KMS-11 (cell line): ENCODE data around the gene PIEZO2.
A peak's percentile ranks its signal among the peaks of the same experiment; 100 is the strongest.

Experiments used
- H2AFZ ChIP-seq: fragments of 200-600 bp; sonication (generic); 2 replicates; pipeline ENCODE4 v1.6.1; 2016; ENCODE audit warnings: antibody characterized with exemption, mixed run types, low read depth
- H3K27ac ChIP-seq: fragments of 200-600 bp; sonication (generic); 2 replicates; pipeline ENCODE4 v1.6.1; 2016; ENCODE audit warnings: mild to moderate bottlenecking, mixed run types
- H3K27me3 ChIP-seq: fragments of 200-600 bp; sonication (generic); 2 replicates; pipeline ENCODE4 v1.6.1; 2017; ENCODE audit warnings: mild to moderate bottlenecking, low read depth, mixed run types, moderate library complexity; ENCODE audit not compliant: insufficient read depth
- H3K36me3 ChIP-seq: fragments of 200-600 bp; sonication (generic); 2 replicates; pipeline ENCODE4 v1.6.1; 2017; ENCODE audit warnings: mild to moderate bottlenecking, mixed run types; ENCODE audit not compliant: insufficient read depth
- H3K4me1 ChIP-seq: fragments of 200-600 bp; sonication (generic); 2 replicates; pipeline ENCODE4 v1.6.1; 2016; ENCODE audit warnings: mild to moderate bottlenecking, low read depth, mixed run types; ENCODE audit not compliant: poor library complexity, severe bottlenecking
- H3K4me2 ChIP-seq: fragments of 200-600 bp; sonication (generic); 2 replicates; pipeline ENCODE4 v1.7.0; 2016; ENCODE audit warnings: mild to moderate bottlenecking, mixed run types
- H3K4me3 ChIP-seq: fragments of 200-600 bp; sonication (generic); IDR thresholded peaks from 2 replicates; pipeline ENCODE4 v1.6.1; 2017; ENCODE audit warnings: low read depth, low read length, mixed read lengths; ENCODE audit not compliant: insufficient read depth
- H3K79me2 ChIP-seq: fragments of 200-600 bp; sonication (generic); 2 replicates; pipeline ENCODE4 v1.6.1; 2016; ENCODE audit warnings: low read depth, mixed run types; ENCODE audit not compliant: insufficient read depth
- H3K9ac ChIP-seq: fragments of 200-600 bp; sonication (generic); 2 replicates; pipeline ENCODE4 v1.6.1; 2016; ENCODE audit warnings: mild to moderate bottlenecking, mixed run types
- H4K20me1 ChIP-seq: fragments of 200-600 bp; sonication (generic); 2 replicates; pipeline ENCODE4 v1.6.1; 2016; ENCODE audit warnings: mild to moderate bottlenecking, mixed run types; ENCODE audit not compliant: insufficient read depth
- TF ChIP-seq, protein P1 (sequence below): fragments of 200-600 bp; sonication (generic); conservative IDR thresholded peaks from 2 replicates; pipeline ENCODE4 v1.6.1; 2017; ENCODE audit warnings: low read depth, mild to moderate bottlenecking, antibody characterized with exemption, low read length, moderate library complexity, mixed read lengths

PIEZO2 gene

DNA sequence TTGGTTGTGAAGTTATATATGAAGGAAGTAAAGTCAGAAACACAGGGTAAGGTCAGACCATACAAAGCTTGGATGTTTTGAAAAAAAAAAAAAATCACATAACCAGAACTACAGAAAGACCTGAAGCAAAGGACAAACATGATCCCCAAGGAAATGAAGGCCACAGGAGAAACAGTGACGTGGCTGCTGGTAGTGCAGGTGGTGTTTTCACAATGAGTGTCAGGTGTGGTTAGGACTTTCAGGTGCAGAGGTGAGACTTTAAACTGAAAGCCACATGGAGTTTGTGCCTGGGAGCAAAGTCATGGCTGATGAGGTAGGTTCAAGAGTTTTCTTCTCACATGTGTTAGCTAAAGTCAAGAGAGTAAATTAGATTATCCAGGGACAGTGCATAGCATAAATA is 270.7 kb downstream of the PIEZO2 start:
- TF ChIP-seq, protein P1, sequence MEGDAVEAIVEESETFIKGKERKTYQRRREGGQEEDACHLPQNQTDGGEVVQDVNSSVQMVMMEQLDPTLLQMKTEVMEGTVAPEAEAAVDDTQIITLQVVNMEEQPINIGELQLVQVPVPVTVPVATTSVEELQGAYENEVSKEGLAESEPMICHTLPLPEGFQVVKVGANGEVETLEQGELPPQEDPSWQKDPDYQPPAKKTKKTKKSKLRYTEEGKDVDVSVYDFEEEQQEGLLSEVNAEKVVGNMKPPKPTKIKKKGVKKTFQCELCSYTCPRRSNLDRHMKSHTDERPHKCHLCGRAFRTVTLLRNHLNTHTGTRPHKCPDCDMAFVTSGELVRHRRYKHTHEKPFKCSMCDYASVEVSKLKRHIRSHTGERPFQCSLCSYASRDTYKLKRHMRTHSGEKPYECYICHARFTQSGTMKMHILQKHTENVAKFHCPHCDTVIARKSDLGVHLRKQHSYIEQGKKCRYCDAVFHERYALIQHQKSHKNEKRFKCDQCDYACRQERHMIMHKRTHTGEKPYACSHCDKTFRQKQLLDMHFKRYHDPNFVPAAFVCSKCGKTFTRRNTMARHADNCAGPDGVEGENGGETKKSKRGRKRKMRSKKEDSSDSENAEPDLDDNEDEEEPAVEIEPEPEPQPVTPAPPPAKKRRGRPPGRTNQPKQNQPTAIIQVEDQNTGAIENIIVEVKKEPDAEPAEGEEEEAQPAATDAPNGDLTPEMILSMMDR = no peak

DNA sequence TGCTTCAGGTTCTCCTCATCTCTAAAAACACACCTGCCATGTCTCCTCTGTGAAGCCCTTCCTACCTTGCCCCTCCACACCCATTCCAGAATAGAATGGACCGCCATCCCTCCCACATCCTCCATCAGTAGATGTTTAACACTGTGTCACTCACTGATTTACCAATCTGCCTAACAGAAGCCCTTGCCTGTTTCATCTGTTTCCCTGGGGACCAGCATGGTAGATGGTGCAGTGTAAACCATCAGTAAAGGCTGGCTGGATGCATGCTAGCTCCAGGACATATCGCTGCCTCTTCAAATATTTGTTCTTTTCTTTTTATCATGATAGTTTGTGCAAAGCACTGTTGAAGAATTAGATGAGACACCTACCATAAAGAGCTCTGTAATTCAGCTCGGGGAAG is 271.4 kb downstream of the PIEZO2 start:
- H3K27me3 ChIP-seq = no peaks in the 10 kb centered on the region
- H3K36me3 ChIP-seq = no peaks in the 10 kb centered on the region
- H3K4me2 ChIP-seq = peak overlapping the region; percentile 46
- TF ChIP-seq, protein P1 = no peak
- H3K79me2 ChIP-seq = no peaks in the 10 kb centered on the region
- no peak overlapping the region for H3K4me3 ChIP-seq
- peak overlapping the region; percentile 66; the same call in 1 of the 2 replicates for H3K27ac ChIP-seq
- no peaks in the 10 kb centered on the region for H4K20me1 ChIP-seq
- H3K9ac ChIP-seq = peak overlapping the region; percentile 10; the same call in 1 of the 2 replicates
- no peak overlapping the region for H2AFZ ChIP-seq
- H3K4me1 ChIP-seq = peaks cover 40% of the 10 kb centered on the region

More for the DNA sequence above, 270.7 kb downstream of the PIEZO2 start:
- no peaks in the 10 kb centered on the region for H3K79me2 ChIP-seq
- H3K4me1 ChIP-seq = peaks cover 40% of the 10 kb centered on the region
- no peaks in the 10 kb centered on the region for H3K36me3 ChIP-seq
- no peak overlapping the region for H2AFZ ChIP-seq
- H3K27me3 ChIP-seq = no peaks in the 10 kb centered on the region
- H3K4me2 ChIP-seq = peak overlapping the region; percentile 46
- no peak overlapping the region for H3K4me3 ChIP-seq
- peak overlapping the region; percentile 66 for H3K27ac ChIP-seq
- no peaks in the 10 kb centered on the region for H4K20me1 ChIP-seq
- peak overlapping the region; percentile 10; the same call in 1 of the 2 replicates for H3K9ac ChIP-seq

DNA sequence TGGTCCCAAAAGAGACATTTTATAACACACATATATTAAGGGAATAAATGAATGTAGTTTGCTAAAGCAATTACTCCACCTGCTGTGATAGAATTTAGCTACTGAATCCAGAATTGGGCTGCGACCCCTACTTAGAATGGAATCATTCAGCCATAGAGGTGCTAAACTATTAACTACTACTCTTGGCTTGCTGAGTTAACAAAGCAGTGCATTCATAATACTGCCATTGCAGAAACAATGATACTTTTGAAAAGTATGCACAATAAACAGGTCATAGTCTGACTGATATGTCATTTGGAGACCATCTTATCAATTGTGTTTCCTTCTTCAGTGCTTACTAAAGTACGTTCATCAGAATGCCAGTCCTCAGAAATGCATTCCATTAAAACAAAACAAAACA is 273.6 kb downstream of the PIEZO2 start:
- TF ChIP-seq, protein P1 = no peak
- Histone ChIP-seq H3K4me3 (no peak overlapping the region), H4K20me1 (no peaks in the 10 kb centered on the region), H3K36me3 (no peaks in the 10 kb centered on the region), H3K27me3 (no peaks in the 10 kb centered on the region), H3K4me1 (peaks cover 40% of the 10 kb centered on the region), H3K9ac (no peak overlapping the region), H2AFZ (no peak overlapping the region), H3K4me2 (no peak overlapping the region), H3K79me2 (no peaks in the 10 kb centered on the region), H3K27ac (no peak overlapping the region)

DNA sequence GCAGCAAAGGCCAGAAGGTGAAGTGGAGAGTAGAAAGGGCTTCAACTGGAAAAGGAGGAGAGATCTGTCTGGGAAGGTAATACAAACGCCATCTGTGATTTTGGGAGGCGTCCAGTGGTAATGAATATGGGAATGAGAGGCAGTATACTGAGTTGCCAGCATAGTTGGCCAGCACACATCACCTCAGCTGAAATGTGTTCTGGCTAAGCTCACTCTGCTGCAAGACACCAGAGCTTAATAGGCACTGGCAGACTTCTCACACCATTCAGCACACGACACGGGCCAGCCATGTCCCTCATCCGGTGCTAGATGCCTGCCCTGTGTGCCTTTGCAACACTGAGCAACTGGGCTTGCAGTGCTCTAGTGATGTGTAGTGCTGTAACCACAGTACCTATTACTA is 277.1 kb downstream of the PIEZO2 start:
- no peaks in the 10 kb centered on the region for H3K27me3 ChIP-seq
- no peak overlapping the region for H3K4me2 ChIP-seq
- no peaks in the 10 kb centered on the region for H4K20me1 ChIP-seq
- H3K4me3 ChIP-seq = no peak overlapping the region
- H3K79me2 ChIP-seq = no peaks in the 10 kb centered on the region
- no peak overlapping the region for H3K27ac ChIP-seq
- TF ChIP-seq, protein P1 = no peak
- H3K36me3 ChIP-seq = no peaks in the 10 kb centered on the region
- H3K4me1 ChIP-seq = peaks cover 8% of the 10 kb centered on the region
- no peak overlapping the region for H2AFZ ChIP-seq
- no peak overlapping the region for H3K9ac ChIP-seq
